Measurements from ENCODE around the gene ZNF587. TPM values are rescaled to one million over a fixed set of nuclear protein-coding genes. Genes with fewer than 3 reads are reported as not detected.
A peak's percentile ranks its signal among the peaks of the same experiment; 100 is the strongest.

Gene ZNF587
- total and polyA plus RNA-seq, 10 of the 15 experiments (the other 5 are each of a cell fraction or from before 2014, with no cell fraction given), result 1.9 to 27.8 (median 13.5) TPM

DNA sequence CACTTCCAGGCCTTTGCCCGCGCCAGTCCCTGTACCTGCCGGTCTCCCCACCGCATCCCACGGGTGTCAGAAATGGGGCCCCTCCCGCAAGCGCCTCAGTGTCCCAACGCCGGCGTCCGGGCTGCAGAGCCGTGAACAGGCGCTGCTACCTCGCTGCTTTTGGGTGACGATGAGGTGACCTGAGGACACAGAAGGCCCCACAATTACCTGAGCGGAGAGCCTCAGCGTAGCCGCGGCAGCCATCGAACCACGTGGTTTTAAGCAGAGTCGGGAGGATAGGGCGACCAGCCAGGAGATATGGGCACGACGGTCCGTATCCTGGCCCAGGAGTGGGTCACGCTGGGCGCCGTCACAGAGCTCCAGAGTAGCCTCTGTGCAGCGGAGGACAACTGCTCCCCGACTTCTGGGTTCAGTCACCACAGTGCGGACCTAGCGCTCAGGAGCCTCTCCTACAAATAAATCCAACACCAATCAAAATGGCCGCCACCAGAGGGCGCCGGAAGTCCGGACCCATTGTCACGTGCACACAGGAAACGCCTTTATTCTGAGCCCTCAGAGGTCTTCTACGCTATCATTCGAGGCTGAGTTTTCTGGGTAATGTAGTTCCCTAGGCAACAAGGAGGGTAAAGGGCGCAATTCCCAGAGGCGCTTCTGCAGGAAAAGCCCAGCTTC, 39.0 kb downstream of the ZNF587 start, which contains the start of gene ZNF814 (continued):
- TF ChIP-seq NFIC (IDR thresholded peaks at IDR 0.05; ENCODE audit: low read depth, low read length) (no peak), ZSCAN29 (IDR thresholded peaks at IDR 0.05) (no peak), CBX5 (IDR thresholded peaks at IDR 0.05; ENCODE audit: low read depth) (no peak), JUND (IDR thresholded peaks at IDR 0.05; ENCODE audit: low read depth, low read length) (no peak), SIN3A (IDR thresholded peaks at IDR 0.05; ENCODE audit: low read depth, low read length) (peak; percentile 68; the same call in 1 of the 2 replicates), CBFB (IDR thresholded peaks at IDR 0.05; ENCODE audit: low read depth) (peak; percentile 36; the same call in 1 of the 2 replicates), CHD1 (IDR thresholded peaks at IDR 0.05; ENCODE audit: low read depth, low read length) (no peak), SMAD5 (IDR thresholded peaks at IDR 0.05; ENCODE audit: low read depth) (no peak), TARDBP (IDR thresholded peaks at IDR 0.05; ENCODE audit: borderline replicate concordance) (peak; percentile 83), CBX3 (IDR thresholded peaks at IDR 0.05; ENCODE audit: borderline replicate concordance, low read depth) (no peak), E2F8 (IDR thresholded peaks at IDR 0.05; ENCODE audit: low read depth, partially characterized antibody) (peak; percentile 79), NR2F1 (conservative IDR thresholded peaks at IDR 0.05) (peak; percentile 50; the same call in 1 of the 2 replicates), SMC3 (IDR thresholded peaks at IDR 0.05; ENCODE audit: borderline replicate concordance, low read length) (no peak), ZNF687 (IDR thresholded peaks at IDR 0.05) (0 out of 2 replicates have a peak, but pooled peaks have one; percentile 44), ZNF217 (IDR thresholded peaks at IDR 0.05) (no peak), FOXK2 (IDR thresholded peaks at IDR 0.05) (no peak)
- TF ChIP-seq, protein P1, sequence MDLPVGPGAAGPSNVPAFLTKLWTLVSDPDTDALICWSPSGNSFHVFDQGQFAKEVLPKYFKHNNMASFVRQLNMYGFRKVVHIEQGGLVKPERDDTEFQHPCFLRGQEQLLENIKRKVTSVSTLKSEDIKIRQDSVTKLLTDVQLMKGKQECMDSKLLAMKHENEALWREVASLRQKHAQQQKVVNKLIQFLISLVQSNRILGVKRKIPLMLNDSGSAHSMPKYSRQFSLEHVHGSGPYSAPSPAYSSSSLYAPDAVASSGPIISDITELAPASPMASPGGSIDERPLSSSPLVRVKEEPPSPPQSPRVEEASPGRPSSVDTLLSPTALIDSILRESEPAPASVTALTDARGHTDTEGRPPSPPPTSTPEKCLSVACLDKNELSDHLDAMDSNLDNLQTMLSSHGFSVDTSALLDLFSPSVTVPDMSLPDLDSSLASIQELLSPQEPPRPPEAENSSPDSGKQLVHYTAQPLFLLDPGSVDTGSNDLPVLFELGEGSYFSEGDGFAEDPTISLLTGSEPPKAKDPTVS (IDR thresholded peaks at IDR 0.05; ENCODE audit: low read depth, low read length), result no peak
- TF ChIP-seq, protein P2, sequence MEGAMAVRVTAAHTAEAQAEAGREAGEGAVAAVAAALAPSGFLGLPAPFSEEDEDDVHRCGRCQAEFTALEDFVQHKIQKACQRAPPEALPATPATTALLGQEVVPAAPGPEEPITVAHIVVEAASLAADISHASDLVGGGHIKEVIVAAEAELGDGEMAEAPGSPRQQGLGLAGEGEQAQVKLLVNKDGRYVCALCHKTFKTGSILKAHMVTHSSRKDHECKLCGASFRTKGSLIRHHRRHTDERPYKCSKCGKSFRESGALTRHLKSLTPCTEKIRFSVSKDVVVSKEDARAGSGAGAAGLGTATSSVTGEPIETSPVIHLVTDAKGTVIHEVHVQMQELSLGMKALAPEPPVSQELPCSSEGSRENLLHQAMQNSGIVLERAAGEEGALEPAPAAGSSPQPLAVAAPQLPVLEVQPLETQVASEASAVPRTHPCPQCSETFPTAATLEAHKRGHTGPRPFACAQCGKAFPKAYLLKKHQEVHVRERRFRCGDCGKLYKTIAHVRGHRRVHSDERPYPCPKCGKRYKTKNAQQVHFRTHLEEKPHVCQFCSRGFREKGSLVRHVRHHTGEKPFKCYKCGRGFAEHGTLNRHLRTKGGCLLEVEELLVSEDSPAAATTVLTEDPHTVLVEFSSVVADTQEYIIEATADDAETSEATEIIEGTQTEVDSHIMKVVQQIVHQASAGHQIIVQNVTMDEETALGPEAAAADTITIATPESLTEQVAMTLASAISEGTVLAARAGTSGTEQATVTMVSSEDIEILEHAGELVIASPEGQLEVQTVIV (IDR thresholded peaks at IDR 0.05; ENCODE audit: borderline replicate concordance, partially characterized antibody), result no peak

Data from GM12878 (cell line).